ENCODE measurements around the gene FGF6. TPM values are rescaled to one million over a fixed set of nuclear protein-coding genes. Genes with fewer than 3 reads are reported as not detected.

Gene FGF6
- total and polyA plus RNA-seq, 2 of the 13 experiments (the other 11 are each of a cell fraction or from before 2014, with no cell fraction given), result not detected

DNA sequence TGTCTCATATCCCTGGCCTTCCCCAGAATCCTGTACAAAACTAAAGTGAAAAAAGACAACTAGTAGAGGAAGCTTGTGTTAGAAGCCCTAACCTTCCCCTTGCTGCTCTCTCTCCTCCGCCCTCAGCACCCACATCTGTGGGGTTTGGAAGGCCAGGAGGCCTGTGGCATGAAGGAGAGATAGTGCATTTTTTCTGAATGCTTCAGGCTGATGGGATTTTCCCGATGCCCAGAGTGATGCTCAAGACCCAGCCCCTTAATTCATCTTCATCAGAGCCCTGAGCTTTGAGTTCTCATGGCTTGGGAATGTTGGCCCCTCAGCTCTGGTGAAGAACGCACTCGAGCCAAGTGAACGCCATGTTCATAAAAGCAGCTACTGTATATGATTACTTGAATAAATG, 5.9 kb downstream of the FGF6 start (continued):
- TF ChIP-seq, protein P1, sequence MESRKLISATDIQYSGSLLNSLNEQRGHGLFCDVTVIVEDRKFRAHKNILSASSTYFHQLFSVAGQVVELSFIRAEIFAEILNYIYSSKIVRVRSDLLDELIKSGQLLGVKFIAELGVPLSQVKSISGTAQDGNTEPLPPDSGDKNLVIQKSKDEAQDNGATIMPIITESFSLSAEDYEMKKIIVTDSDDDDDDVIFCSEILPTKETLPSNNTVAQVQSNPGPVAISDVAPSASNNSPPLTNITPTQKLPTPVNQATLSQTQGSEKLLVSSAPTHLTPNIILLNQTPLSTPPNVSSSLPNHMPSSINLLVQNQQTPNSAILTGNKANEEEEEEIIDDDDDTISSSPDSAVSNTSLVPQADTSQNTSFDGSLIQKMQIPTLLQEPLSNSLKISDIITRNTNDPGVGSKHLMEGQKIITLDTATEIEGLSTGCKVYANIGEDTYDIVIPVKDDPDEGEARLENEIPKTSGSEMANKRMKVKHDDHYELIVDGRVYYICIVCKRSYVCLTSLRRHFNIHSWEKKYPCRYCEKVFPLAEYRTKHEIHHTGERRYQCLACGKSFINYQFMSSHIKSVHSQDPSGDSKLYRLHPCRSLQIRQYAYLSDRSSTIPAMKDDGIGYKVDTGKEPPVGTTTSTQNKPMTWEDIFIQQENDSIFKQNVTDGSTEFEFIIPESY (CRISPR knock-in tag; IDR thresholded peaks at IDR 0.05), result no peak
- TF ChIP-seq, protein P2, sequence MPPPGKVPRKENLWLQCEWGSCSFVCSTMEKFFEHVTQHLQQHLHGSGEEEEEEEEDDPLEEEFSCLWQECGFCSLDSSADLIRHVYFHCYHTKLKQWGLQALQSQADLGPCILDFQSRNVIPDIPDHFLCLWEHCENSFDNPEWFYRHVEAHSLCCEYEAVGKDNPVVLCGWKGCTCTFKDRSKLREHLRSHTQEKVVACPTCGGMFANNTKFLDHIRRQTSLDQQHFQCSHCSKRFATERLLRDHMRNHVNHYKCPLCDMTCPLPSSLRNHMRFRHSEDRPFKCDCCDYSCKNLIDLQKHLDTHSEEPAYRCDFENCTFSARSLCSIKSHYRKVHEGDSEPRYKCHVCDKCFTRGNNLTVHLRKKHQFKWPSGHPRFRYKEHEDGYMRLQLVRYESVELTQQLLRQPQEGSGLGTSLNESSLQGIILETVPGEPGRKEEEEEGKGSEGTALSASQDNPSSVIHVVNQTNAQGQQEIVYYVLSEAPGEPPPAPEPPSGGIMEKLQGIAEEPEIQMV (CRISPR knock-in tag; IDR thresholded peaks at IDR 0.05; ENCODE audit: low read depth), result no peak
- TF ChIP-seq CREM (IDR thresholded peaks at IDR 0.05), result no peak
- no peak for TF ChIP-seq CREM (CRISPR knock-in tag; IDR thresholded peaks at IDR 0.05)
- TF ChIP-seq ZNF20 (CRISPR knock-in tag; IDR thresholded peaks at IDR 0.05), result no peak

DNA sequence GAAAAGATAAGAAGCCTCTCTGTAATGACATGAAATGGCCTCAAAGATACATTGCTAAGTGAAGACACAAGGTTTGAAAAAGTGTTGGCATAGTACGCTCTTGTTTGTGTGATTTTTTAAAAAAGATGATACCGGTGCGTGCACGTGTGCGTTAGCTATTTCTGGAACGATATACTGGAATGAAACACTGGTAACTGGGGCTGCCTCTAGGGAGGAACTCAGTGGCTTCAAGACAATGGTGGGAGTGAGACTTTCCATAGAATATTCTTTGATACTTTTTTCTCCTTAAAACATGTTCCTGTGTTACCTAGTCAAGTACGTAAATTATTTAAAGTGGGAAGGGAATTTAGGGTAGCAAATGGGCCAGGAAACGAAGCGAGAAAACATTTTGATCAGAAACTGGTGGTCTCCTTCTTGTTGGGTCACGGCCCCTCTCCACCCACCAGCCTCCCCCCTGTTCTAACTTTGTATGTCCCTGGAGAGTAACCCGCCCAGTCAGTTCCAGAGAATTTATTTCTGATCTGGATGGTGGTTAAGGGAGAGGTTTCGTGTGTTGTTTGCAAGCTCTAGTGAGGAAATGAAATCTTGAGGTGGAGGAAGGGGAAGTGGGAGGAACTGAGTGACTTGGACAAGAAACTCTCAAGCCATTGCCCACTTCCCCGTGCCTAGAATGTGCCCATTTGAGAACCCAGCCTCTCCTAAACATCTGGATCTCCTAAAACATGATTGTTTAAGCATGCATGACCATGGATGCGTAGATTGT, 6.6 kb downstream of the FGF6 start:
- DNase-seq (ENCODE audit: low spot score), result no peak
- H3K4me3 ChIP-seq (replicated peaks in 1 of 3; ENCODE audit: insufficient read depth in 1 of 3, low read depth in 2 of 3, low read length in 3 of 3), result no peak overlapping the region
- H3K27ac ChIP-seq (ENCODE audit: extremely low read length, insufficient read depth, low read length), result no peak overlapping the region
- FAIRE-seq, result no peak
- peaks cover 3 to 53% of the 10 kb centered on the region in 2 experiments for H3K27me3 ChIP-seq (ENCODE audit: control insufficient read depth in 1 of 2, insufficient read depth in 2 of 2, low read length in 2 of 2)
- H2AFZ ChIP-seq (ENCODE audit: low read length), result no peak overlapping the region
- H3K9ac ChIP-seq (ENCODE audit: insufficient read depth, low read depth, low read length), result no peak overlapping the region
- no peak overlapping the region for H3K4me2 ChIP-seq (ENCODE audit: low read depth, low read length)
- H3K9me3 ChIP-seq (ENCODE audit: low read length), result no peaks in the 10 kb centered on the region
- no peaks in the 10 kb centered on the region for H3K79me2 ChIP-seq (ENCODE audit: insufficient read depth, low read length)
- H3K4me1 ChIP-seq (ENCODE audit: insufficient read depth, low read length), result no peaks in the 10 kb centered on the region
- no peak for ATAC-seq
- H4K20me1 ChIP-seq (ENCODE audit: insufficient read depth, low read length), result no peaks in the 10 kb centered on the region
- CTCF ChIA-PET (ENCODE audit: low intra/inter-chr PET ratio, low total read pairs), result no interaction called here
- no TSS peak for BruUV-seq (replicated peaks)
- H3K36me3 ChIP-seq (replicated peaks in 1 of 2; ENCODE audit: control insufficient read depth in 1 of 2, insufficient read depth in 2 of 2, low read length in 2 of 2), result no peaks in the 10 kb centered on the region
- in situ Hi-C loops (cut with HindIII; ENCODE audit: extremely low pct_ligation_motif_present, low pct_unique_long_range_greater_than_20kb) (no loop called here), intact Hi-C loops (cut with micrococcal nuclease; ENCODE audit: unreplicated experiment) (no loop called here)
- WGBS (ENCODE audit: low lambda C conversion rate), result 39% methylated on average over 14 of the region's 14 CpGs
- POLR2A ChIA-PET, result no interaction called here
- TF ChIP-seq, protein P3, sequence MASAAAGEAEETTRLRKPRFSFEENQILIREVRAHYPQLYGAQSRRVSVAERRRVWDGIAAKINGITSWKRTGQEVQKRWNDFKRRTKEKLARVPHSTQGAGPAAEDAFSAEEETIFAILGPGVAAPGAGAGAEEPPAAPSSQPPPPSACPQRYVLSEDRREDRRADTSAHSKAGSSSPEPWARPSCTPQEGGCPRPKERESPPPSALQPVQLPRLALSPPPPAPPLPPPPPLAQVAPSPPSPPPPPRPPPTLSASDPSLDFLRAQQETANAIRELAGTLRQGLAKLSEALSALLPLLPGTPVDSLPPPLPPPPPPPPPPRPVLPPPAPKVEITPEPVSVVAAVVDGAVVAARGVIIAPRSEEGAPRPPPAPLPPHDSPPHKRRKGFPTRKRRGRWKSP (CRISPR knock-in tag; IDR thresholded peaks at IDR 0.05), result no peak
- TF ChIP-seq PAWR (CRISPR knock-in tag; IDR thresholded peaks at IDR 0.05; ENCODE audit: borderline replicate concordance), result no peak
- TF ChIP-seq ZNF30 (CRISPR knock-in tag; IDR thresholded peaks at IDR 0.05), result no peak
- TF ChIP-seq GPN1 (CRISPR knock-in tag; IDR thresholded peaks at IDR 0.05; ENCODE audit: borderline replicate concordance), result no peak
- no peak for TF ChIP-seq CHD2 (IDR thresholded peaks at IDR 0.05; ENCODE audit: low read depth, low read length)
- TF ChIP-seq, protein P4, sequence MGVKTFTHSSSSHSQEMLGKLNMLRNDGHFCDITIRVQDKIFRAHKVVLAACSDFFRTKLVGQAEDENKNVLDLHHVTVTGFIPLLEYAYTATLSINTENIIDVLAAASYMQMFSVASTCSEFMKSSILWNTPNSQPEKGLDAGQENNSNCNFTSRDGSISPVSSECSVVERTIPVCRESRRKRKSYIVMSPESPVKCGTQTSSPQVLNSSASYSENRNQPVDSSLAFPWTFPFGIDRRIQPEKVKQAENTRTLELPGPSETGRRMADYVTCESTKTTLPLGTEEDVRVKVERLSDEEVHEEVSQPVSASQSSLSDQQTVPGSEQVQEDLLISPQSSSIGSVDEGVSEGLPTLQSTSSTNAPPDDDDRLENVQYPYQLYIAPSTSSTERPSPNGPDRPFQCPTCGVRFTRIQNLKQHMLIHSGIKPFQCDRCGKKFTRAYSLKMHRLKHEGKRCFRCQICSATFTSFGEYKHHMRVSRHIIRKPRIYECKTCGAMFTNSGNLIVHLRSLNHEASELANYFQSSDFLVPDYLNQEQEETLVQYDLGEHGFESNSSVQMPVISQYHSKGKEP (CRISPR knock-in tag; IDR thresholded peaks at IDR 0.05), result no peak
- TF ChIP-seq, protein P5, sequence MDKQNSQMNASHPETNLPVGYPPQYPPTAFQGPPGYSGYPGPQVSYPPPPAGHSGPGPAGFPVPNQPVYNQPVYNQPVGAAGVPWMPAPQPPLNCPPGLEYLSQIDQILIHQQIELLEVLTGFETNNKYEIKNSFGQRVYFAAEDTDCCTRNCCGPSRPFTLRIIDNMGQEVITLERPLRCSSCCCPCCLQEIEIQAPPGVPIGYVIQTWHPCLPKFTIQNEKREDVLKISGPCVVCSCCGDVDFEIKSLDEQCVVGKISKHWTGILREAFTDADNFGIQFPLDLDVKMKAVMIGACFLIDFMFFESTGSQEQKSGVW (CRISPR knock-in tag; IDR thresholded peaks at IDR 0.05; ENCODE audit: borderline replicate concordance), result no peak
- TF ChIP-seq ZNF24 (IDR thresholded peaks at IDR 0.05), result no peak
- TF ChIP-seq TBX3 (IDR thresholded peaks at IDR 0.05; ENCODE audit: borderline replicate concordance), result no peak
- TF ChIP-seq ZBTB21 (CRISPR knock-in tag; IDR thresholded peaks at IDR 0.05), result no peak
